Brain pericyte (primary cell): Measurements from ENCODE around the gene TLCD3B.
"Not testable (repeated sequence)": the region's sequence is repeated elsewhere in the genome, so short reads cannot be mapped to it uniquely, and the experiment has no call there.

Source experiments
- DNase-seq: peaks from one replicate; pipeline ENCODE4 v3.0.0-alpha.2; 2012; ENCODE audit warnings: low read depth, low spot score

The TLCD3B gene

DNA sequence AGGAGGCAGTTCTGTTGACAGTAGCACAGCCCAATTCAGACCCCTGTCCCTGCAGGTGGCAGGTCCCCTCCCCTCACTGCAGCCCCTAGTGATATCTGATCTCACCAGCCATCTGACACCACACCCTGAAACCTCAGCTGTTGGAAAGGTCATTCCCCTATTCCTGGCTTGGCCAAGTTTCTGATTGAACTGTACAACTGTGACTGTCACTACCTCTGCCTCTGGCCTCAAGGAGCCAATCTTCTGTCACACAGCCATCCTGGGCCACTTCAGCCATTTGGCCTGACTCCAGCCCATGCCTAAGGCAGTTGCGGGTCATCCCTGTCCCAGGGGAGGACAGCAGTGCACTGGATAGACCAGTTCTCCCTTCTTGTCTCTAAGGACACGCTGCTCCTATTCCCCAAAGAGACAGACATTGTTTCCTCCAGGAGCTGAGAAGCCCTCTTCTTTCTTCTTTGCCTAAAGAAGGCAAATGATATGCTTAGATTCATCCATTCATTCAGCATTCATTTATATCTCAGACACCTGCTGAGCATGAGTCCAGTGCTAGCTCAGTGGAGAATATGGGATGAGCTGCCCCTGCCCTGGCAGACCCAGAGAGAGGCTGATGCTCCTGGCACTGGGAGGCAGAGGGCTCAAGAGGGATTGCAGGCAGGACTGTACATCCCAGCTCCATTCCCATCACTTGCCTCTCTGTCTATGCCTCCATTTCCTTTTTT is 29.9 kb upstream of the TLCD3B start:
- no peak for DNase-seq

DNA sequence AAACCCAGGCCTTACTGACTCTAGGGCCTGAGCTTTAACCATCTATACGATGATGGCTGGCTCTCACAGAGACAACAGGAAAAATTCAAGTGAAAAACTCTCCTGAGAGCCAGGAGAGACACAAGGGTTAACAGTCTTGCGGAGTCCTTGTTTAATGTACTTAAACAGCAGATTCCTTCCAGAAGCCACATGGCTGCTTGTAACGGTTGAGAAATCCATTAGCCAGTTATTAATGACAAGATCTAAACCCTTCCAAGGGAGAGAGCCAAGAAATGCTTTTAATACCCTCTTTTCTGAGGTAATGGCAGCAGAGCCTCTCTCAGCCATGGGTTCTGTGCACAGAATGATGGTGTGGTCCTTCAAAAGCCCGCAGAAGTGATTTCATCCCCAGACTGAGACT is 29.3 kb upstream of the TLCD3B start:
- DNase-seq = no peak

DNA sequence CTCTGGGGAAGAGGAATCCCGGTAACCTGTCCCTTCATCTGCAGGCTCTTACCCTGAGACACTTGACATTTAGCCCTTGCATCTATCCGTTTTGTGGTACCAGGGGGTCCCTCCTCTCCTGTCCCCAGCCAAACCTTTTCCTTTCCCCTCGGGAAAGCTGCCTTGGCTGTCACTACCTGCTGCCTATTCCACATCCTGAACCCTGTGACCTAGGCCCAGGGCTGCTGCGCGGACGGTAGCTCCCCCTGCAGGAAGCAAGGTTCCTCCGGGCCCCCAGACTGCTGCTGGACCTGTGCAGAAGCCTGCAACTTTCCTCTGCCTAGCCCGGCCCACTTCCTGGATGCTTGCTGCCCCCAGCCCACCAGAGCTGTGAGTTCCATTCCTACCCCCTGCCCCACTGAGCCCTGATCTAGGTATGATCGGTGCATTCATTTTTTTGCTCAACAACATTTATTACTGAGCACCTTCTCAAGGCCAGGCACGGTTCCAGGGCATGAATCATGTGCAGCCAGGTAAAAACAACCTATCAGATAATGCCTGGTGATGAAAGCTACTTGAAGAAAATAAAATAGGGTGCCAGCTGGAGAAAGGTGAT is 24.0 kb upstream of the TLCD3B start:
- DNase-seq = no peak

DNA sequence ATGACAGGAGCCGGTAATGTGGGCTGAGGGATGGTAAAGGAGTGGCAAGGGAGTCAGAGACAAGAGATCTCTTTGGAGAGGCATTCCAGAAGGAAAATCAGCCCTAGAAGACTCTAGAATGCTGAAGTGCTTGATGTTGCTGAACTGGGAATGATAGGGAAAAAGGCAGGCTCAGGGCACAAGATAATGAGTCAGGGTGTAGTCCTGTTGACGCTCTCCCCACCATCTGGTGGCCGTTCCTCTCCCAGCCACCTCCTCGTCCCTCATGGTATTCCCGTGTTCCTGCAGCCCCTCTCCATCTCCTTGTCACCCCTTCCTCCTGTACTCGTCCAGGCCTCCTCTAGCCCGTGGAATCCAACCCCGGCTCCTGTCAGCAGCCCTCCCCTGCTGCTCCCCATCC is 23.4 kb upstream of the TLCD3B start:
- DNase-seq = no peak

DNA sequence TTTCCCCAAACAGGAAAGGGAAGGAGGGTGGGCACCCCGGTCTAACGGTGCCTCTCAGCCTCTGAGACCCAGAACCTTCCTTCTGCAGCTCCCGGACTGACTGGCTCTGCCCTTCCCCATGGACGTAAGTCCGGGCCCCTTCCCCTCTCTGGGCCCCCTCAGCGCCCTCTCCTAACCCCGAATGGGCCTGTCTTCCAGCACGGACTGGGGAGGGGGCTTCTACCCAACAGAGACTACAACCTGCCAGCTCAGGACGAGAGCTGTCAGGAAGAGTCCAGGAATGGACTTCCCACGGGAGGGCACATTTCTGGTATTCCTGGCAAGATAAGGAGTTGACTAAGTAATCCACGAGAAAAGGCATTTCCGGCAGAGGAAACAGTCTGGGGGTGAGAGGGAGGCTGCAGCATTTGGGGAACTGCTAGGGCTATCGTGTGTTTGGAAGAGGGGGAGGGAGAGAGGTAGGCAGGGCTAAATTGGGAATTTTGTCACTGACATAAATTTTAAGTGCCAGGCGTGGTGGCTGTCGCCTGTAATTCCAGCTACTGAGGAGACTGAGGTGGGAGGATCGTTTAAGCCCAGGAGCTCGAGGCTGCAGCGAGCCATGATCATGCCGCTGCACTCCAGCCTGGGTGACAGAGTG is 22.4 kb upstream of the TLCD3B start:
- no peak for DNase-seq

DNA sequence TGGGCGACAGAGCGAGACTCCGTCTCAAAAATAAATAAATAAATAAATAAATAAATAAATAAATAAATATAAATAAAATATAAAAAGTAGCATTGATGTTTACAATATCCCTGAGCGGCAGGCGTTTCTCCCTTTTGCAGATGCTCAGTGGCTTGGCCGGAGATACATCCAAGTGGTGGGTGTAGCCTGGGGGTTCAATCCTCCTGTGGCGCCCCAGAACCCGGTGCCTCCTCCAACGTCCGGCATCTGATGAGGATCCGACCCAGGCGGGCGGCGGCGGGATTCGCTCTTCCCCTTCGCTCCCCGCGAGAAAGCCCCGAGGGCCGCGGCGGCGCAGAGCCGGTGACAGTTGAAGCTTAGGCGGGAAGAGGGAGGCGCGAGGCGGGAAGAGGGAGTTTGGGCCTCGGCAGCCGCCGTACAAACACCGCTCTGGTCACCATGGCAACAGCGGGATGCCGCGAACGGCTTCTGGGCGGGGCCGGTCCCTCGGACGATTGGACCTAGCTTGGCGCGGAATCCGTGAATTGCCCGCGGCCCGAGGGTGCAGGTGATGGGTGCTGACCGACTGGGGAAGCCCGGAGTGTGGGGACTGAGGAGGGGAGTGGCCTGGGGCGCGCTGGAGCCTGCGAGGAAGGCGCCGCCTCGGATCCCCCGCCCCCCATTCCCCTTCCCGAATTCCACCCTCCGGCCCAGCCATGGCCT is 21.8 kb upstream of the TLCD3B start:
- DNase-seq = peak; percentile 47

DNA sequence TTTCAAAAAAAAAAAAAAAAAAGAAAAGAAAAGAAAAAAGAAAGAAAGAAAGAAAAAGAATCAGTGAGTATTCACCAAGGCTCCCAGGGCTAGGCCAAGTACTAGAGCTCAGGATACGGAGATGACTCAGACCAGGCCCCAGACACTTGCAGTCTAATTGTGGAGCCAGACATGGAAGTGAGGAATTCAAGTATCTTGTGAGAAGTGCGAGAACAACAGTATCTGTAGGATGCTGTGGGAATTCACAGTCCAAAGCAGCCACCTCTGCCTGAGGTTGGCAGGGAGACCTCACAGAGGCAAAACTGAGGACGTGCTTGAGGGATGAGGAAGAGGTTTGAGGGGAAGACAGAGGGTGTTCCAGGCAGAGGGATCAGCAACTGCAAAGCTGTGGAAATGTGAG is 20.4 kb upstream of the TLCD3B start:
- DNase-seq = no peak

DNA sequence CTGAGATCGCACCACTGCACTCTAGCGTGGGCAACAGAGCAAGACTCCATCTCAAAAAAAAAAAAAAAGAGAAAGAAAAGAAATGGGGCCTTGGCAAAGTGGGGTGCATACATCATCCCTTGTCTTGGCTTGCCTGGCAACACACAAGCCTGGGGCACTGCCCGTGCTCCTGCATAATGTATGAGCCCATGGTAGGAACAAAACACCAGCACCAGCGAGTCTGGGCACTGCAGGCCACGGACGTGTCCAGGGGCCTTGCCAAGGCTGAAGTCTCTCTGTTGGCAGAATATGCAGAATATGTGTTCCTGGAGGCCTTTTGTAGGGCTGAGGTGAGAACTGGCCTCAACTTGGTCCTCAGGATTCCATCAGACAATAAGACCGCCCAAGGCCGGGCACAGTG is 18.8 kb upstream of the TLCD3B start:
- DNase-seq = no peak

DNA sequence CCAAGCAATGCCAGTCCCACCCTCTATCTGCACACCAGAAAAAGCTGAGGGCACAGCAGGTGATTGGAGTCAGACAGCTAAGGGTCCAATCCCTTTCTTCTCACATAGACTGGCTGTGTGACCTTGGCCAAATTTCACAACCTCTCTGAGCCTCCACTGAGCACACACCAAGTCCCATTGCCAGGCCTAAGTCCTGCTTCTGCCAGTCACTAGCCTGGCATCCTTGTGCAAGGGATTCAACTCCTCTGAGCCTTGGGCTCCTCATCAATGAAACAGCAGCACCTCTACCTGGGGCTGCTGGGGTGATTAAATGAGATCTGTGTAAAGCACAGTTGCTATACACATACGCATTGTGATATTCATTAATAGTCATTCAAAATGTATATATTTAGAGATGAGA is 15.5 kb upstream of the TLCD3B start:
- DNase-seq = no peak

DNA sequence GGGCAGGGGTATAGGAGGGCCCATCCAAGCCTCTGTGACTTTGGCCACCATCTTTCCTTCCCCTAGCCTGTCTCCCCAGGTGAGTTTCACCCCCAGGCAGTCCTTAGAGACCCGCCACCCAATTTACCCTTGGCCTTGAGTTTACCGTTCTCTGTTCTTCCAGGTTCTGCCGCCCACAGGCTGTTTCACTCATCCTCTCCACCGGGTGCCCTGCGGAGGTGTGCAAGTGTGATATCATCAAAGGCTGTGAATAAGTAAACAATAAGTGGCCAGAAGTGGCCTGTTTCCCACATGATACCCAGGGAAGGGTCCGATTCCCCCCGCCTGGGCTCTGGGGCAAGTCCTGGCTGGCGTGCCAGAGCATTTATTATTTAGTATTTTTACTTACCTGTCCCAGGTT is 15.1 kb upstream of the TLCD3B start:
- no peak for DNase-seq

DNA sequence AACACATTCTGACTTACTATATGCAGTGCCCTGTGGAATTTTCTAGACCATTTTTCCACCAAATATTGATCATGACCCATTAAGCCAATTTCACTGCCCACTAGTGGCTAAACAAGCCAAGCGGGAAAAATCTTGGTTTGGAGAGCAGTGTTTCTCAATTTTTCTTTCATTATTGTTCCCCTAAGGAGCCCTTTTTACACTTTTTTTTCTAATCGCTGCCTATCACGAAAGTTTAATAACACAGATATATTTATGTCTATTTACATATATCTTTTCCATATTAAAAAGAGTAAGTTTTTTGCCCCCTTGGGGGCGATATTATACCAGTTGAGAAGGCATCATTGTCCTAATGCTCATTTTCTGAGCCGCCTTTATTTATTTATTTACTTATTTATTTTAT is 10.8 kb upstream of the TLCD3B start:
- no peak for DNase-seq

DNA sequence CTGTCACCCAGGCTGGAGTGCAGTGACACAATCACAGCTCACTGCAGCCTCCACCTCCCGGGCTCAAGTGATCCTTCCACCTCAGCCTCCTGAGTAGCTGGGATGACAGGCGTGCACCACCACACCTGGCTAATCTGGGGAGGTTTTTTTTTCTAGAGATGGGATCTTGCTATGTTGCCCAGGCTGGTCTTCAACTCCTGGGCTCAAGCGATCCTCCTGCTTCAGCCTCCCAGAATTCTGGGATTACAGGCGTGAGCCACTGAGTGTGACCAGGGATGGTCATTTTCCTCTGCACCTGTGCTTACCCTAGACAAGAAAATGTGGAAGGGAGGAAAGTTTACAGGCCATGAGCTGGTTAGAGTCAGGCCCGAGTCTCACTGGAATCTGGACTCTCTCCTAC is 9.6 kb upstream of the TLCD3B start:
- not testable (repeated sequence) for DNase-seq

DNA sequence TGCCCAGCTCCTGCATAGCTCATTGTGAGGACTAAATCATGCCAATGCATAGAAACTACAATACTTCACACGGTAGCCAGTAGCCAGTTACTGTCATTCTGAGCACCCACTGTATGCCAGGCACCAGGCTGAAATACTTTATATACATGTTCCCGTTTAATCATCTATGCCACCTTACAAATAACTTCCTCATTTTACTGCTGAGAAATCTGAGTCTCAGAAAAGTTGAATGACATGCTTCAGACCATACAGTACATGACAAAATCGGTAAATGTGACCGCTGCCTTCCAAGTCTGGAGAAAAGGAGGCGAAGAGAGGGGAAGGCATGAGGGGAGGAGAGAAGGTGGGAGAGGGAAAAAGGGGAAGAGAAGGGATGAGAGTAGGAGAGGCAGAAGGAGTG is 9.2 kb upstream of the TLCD3B start:
- no peak for DNase-seq

DNA sequence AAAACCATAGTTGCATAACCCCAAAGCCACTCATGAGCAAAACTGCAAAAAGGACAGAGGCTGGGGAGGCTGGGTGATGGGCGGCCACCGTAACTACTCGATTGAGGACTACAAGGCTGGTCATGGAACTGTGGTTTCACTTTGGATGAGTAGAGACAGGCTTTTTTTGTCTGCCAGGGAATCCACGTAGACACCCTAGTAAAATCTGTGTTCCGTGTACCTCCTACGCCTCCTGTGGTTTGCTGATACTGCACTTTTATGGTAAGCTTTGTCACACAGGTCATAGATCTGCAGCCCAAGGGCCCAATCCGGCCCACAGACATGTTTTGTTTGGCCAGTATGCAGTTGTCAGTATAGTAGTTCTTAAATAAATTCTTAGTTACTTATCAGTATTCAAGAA is 2.2 kb upstream of the TLCD3B start:
- DNase-seq = no peak

DNA sequence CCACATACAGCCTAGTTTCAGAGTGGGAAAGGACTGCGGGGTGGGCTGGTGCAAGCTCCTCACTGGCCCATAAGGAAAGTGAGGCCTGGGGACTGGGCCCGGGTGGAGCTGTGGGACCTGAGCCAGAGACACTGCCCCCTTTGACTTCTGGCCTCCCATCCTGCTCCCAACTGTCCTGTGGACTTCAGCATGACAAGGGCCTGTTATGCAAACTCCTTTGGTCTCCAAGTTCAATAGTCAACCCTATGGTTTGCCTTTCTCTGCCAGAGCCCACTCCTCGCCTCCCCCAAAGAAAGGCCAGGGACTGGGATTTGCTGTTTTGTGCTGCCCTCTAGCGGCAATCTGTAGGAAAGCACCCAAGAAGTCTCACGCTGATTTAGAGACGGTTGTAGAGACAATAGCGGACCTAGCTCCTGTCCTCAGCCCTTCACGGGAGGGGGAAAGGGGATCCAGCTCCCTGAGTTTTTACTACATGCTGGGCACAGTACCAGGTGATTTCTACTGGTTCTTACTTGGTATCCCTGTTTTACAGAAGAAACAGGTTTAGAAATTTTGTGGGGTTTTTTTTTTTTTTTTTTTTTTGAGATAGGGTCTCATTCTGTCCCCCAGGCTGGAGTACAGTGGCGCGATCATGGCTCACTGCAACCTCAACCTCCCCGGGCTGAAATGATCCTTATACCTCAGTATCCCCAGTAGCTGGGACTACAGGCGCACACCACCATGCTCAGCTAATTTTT is 1.2 kb upstream of the TLCD3B start:
- no peak for DNase-seq

DNA sequence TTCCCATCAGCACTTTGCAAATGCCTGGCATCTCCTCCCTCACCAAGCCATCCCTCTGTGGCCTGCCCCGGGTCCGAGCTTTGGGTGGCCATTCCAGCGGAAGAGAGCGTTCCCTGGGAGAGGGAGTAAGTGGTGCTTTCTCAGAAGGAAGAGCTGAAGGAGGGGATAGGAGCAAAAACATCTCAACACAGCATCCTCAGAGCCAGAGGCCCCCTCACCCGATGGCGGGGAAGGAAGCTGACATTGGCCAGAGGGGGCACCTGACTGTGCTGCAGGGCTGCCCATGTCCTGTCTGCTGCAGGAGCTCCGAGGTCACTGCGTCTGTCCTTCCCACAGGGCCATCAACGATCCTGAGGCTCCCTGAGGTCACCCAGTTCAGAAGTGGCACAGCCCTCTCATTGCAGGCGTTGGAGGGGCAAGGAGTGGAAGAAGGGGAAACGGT is 427 bp upstream of the TLCD3B start:
- no peak for DNase-seq

DNA sequence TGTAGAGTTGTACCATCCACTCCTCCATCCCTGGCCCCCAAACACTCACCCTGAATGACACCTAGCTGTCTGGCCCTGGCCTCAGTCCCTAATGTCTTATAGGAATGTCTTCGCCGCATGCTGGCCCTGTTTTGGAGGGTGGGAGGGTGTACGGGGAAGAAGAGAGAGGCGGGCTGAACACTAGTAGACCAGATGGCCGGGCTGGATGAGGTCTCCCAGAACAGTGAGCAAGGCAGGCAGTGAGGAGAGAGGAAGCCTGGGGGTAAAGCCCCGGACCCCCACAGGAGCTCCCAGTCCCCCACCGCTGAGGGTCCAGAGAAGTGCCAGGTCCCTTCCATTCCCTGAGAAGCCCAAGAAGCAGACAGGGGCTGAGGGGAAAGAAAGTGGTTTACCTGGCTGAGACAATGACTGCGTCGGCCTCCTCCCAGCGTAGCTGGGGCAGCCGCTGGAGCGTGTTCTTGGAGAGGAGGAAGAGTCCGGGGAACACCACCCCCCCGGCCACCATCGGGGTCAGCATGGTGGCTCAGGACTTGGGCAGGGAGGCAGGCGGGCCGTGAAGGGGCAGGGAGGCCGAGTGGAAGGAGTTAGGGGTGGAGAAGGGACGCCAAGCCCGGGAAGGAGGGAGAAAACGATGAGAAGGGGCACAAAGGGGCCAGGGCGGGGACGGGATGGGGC is 923 bp downstream of the TLCD3B start:
- DNase-seq = no peak

DNA sequence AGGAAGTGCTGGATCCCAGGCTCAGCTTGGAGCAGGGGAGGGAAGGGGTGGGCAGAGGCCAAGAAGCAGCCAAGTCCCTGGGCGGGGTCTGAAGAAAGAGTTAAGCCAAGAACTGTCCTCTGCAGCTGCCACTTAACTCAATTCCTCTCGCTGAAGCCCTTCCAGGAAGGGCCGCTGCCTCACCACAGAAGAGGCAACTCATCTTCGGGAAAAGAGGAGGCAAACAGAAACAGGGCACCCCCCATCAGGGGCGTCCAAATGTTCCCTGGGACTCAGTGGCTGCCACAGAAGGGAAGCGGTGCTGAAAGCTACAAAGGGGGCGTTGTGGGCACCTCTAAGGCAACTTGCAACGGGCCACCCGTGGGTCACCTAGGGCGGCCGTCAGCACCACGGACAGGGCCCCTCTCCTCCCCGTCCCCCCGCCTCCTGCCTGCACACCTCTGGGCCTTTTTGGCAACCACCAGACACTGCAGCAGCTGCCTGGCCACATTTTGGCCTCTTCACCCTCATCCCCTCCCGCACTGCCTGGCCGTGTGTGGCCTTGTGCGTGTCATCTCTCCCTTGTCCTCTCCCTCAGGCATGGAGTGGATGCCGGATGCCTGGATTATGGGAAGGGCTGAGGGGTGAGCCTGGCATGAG is 2.5 kb downstream of the TLCD3B start:
- DNase-seq = no peak

DNA sequence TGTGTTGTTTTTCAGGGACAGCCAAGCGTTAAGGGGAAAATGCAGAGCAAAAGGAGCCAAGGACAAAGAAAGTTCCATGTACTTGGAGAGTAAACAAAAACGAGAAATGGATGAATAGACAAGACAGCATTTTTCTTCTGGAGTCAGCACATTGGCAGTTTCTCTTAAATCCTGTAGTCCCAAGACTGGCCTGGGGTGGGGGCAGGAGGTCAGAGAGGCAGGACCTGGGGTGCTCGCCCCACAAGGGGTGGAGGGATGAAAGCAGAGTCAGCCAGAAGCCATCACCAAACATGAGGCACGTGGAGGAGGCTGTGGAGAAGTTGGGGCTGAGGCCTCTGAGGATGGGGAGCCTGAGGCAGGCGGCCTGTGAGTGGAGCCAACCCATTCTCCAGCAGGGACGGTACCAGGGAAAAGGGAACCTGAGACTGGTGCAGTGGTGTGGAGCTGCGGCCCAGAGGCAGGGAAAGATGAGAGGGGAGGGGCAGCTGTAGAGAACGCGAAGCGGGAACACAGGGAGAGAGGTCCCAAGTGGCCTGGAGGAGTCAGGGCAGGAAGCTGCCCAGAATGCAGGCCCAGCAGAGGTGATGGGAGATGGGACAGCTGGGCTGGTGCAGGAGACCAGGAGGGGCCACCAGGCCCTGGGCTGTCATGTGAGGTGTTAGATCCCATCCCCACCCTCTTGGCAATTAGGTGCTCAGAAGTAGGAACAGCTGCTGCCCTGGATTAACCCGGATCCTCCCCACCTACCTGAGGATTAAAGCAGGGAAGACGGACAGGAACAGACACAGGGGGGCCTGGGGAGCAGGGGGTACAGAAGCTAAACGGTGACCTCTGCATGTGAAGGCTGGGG is 3.3 kb downstream of the TLCD3B start:
- DNase-seq = no peak

DNA sequence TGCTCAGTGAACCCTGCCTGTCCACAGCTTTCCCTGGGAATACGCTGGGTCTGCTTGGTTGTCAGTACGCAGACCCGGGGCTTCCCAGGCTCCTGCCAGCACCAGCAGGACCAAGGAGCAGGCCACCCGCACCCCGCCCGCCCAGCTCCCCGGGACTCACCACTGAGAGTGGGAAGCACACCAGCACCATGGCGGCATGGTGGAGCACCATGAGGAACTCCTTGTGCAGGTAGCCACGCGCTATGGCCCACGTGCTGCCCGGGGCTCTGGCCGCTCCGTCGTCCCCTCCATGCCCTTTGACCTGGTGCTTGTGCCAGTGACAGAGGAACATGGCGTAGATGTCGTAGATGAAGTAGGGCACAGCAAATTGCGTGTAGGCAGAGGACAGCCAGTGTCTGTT is 4.6 kb downstream of the TLCD3B start:
- DNase-seq = no peak
